Endothelial cell of umbilical vein (primary cell): Measurements from ENCODE around the gene DNAH3. TPM values are rescaled to one million over a fixed set of nuclear protein-coding genes. Genes with fewer than 3 reads are reported as not detected.

ENCODE experiments used
- BruUV-seq: library from RNA; stranded (reverse); fragments of 400-500 nt; replicated peaks from 2 replicates; lab custom pipeline; 2021; lab: Mats Ljungman, UMichigan
- CTCF ChIA-PET: fragments of 300-600, 350-600 bp; sonication (Branson Sonifier 250); formaldehyde crosslinking; loops from one replicate; lab custom pipeline; 2021; ENCODE audit warnings: antibody characterized with exemption, inconsistent platforms; lab: Charles Lee
- POLR2A ChIA-PET: fragments of 300-600, 350-600 bp; sonication (Branson Sonifier 250); formaldehyde crosslinking; loops from one replicate; lab custom pipeline; 2021; ENCODE audit warnings: antibody characterized with exemption, inconsistent platforms; lab: Charles Lee
- DNase-seq: peaks from one replicate; pipeline ENCODE4 v3.0.0-alpha.2; 2011; ENCODE audit warnings: low read depth, low spot score
- FAIRE-seq: peaks from 2 replicates; lab custom pipeline; 2011; peaks lifted over from hg19 to GRCh38; lab: Jason Lieb, UNC
- H2AFZ ChIP-seq: 2 replicates; pipeline ENCODE4 v1.6.0; 2012; ENCODE audit warnings: low read depth, low read length, control low read depth, inconsistent platforms
- H3K27ac ChIP-seq: 2 replicates; pipeline ENCODE4 v1.5.1; 2011; ENCODE audit warnings: low read depth, mild to moderate bottlenecking, control low read depth, low read length, moderate library complexity; ENCODE audit not compliant: insufficient read depth
- H3K27me3 ChIP-seq, 2 experiments: 2 replicates each; pipeline versions ENCODE4 v1.6.0 to v1.6.1; 2011; ENCODE audit warnings: low read length in 2 of 2, mixed read lengths in 1 of 2; ENCODE audit not compliant: control insufficient read depth in 2 of 2, insufficient read depth in 2 of 2
- H3K36me3 ChIP-seq, 2 experiments: 2 replicates in 1 of 2; 3 replicates in 1 of 2; pipeline ENCODE4 v1.5.1; 2011; ENCODE audit warnings: low read length in 2 of 2, mild to moderate bottlenecking in 1 of 2, moderate library complexity in 1 of 2; ENCODE audit not compliant: control insufficient read depth in 2 of 2, insufficient read depth in 2 of 2; ENCODE audit errors: extremely low read depth in 1 of 2
- H3K4me1 ChIP-seq: 3 replicates; pipeline ENCODE4 v1.5.1; 2011; ENCODE audit warnings: mild to moderate bottlenecking, low read length; ENCODE audit not compliant: control insufficient read depth, insufficient read depth; ENCODE audit errors: extremely low read depth
- H3K4me2 ChIP-seq: 2 replicates; pipeline ENCODE4 v1.6.1; 2011; ENCODE audit warnings: low read length, control low read depth, mixed read lengths; ENCODE audit not compliant: insufficient read depth
- H3K4me3 ChIP-seq, 3 experiments: fragments of 200-600 bp in 1 of 3; sonication (generic), shearing (Covaris generic) in 1 of 3; replicated peaks in 1 of 3; 2 replicates each; pipeline ENCODE4 v1.5.1; 2011 to 2016; ENCODE audit warnings: control low read depth in 3 of 3, low read length in 3 of 3, mild to moderate bottlenecking in 2 of 3, inconsistent platforms in 1 of 3, low read depth in 1 of 3, moderate library complexity in 1 of 3; ENCODE audit not compliant: insufficient read depth in 1 of 3
- H3K79me2 ChIP-seq: 2 replicates; pipeline ENCODE4 v1.6.0; 2012; ENCODE audit warnings: low read length, inconsistent platforms; ENCODE audit not compliant: control insufficient read depth, insufficient read depth
- H3K9ac ChIP-seq: replicated peaks from 2 replicates; pipeline ENCODE3; 2011; ENCODE audit warnings: low read length, control low read depth; ENCODE audit not compliant: insufficient read depth; ENCODE audit errors: extremely low read depth
- H3K9me1 ChIP-seq: replicated peaks from 3 replicates; pipeline ENCODE4 v1.6.0; 2011; ENCODE audit warnings: mild to moderate bottlenecking, low read length; ENCODE audit not compliant: control insufficient read depth, insufficient read depth; ENCODE audit errors: extremely low read depth
- H3K9me3 ChIP-seq: replicated peaks from 2 replicates; pipeline ENCODE4 v1.5.1; 2012; ENCODE audit warnings: low read length, inconsistent platforms; ENCODE audit not compliant: control insufficient read depth, insufficient read depth
- H4K20me1 ChIP-seq: replicated peaks from 2 replicates; pipeline ENCODE3; 2011; ENCODE audit warnings: mild to moderate bottlenecking, low read length; ENCODE audit not compliant: control insufficient read depth, insufficient read depth; ENCODE audit errors: extremely low read depth
- EZH2 ChIP-seq: IDR thresholded peaks from 2 replicates; pipeline ENCODE4 v1.6.1; 2012; ENCODE audit warnings: borderline replicate concordance, low read depth, mild to moderate bottlenecking, moderate library complexity, low read length, inconsistent platforms; ENCODE audit not compliant: severe bottlenecking
- FOS ChIP-seq: IDR thresholded peaks from 2 replicates; pipeline ENCODE4 v1.6.1; 2011; ENCODE audit warnings: mild to moderate bottlenecking, low read length, moderate library complexity, borderline replicate concordance; ENCODE audit not compliant: insufficient read depth
- GATA2 ChIP-seq: IDR thresholded peaks from 2 replicates; pipeline ENCODE4 v1.7.0; 2011; ENCODE audit warnings: low read depth, mild to moderate bottlenecking, moderate library complexity, mixed read lengths, low read length; ENCODE audit not compliant: insufficient read length, insufficient read depth
- JUN ChIP-seq: IDR thresholded peaks from 2 replicates; pipeline ENCODE4 v1.6.1; 2011; ENCODE audit warnings: borderline replicate concordance, low read depth; ENCODE audit not compliant: insufficient read length, insufficient read depth
- MYC ChIP-seq: IDR thresholded peaks from one replicate; pipeline ENCODE4 v1.6.1; 2011; ENCODE audit warnings: mild to moderate bottlenecking, low read depth, low read length
- POLR2A ChIP-seq: IDR thresholded peaks from 2 replicates; pipeline ENCODE4 v1.6.1; 2012; ENCODE audit warnings: low read depth, mild to moderate bottlenecking, control low read depth, low read length
- POLR2AphosphoS5 ChIP-seq: IDR thresholded peaks from 2 replicates; pipeline ENCODE4 v1.6.1; 2012; ENCODE audit warnings: low read depth, mild to moderate bottlenecking, control low read depth, low read length, moderate library complexity; ENCODE audit not compliant: insufficient read depth
- dilution Hi-C: fragments of 300-500 bp; cut with MboI; formaldehyde crosslinking; loops from one replicate; pipeline ENCODE4 v1.15.0; 2019; ENCODE audit warnings: low sequenced_read_pairs; ENCODE audit not compliant: extremely low pct_ligation_motif_present
- intact Hi-C: fragments of 100-400 bp; cut with micrococcal nuclease; formaldehyde crosslinking; loops from one replicate; pipeline ENCODE4 v1.10.0; 2022
- polyA plus RNA-seq, 4 experiments: library from polyadenylated mRNA; depleted of rRNA in 3 of 4; stranded (reverse) in 3 of 4; unstranded in 1 of 4; fragments of >200 nt; gene quantifications; 2 replicates each; pipeline versions ENCODE4 v1.2.1 to v1.2.3, GENCODE V29; 2011 to 2012; ENCODE audit warnings: missing spikeins in 1 of 4
- total RNA-seq: library from RNA; stranded (reverse); gene quantifications from 2 replicates; pipeline ENCODE4 v1.2.3, GENCODE V29; 2021
- TF ChIP-seq, protein P1 (sequence below): IDR thresholded peaks from 2 replicates; pipeline ENCODE4 v1.6.1; 2011; ENCODE audit not compliant: insufficient read depth, insufficient read length
- TF ChIP-seq, protein P2 (sequence below), 2 donors: IDR thresholded peaks; 1 replicate in 1 of 2; 2 replicates in 1 of 2; pipeline ENCODE4 v1.5.1; 2011; ENCODE audit warnings: low read length in 2 of 2, mild to moderate bottlenecking in 2 of 2, moderate library complexity in 2 of 2, control low read depth in 1 of 2, inconsistent platforms in 1 of 2, low read depth in 1 of 2; ENCODE audit not compliant: insufficient read depth in 1 of 2; ENCODE audit errors: extremely low read depth in 1 of 2

The DNAH3 gene
- total and polyA plus RNA-seq, 2 donors (not counting 3 experiments of a cell fraction or from before 2014, with no cell fraction given) = not detected

DNA sequence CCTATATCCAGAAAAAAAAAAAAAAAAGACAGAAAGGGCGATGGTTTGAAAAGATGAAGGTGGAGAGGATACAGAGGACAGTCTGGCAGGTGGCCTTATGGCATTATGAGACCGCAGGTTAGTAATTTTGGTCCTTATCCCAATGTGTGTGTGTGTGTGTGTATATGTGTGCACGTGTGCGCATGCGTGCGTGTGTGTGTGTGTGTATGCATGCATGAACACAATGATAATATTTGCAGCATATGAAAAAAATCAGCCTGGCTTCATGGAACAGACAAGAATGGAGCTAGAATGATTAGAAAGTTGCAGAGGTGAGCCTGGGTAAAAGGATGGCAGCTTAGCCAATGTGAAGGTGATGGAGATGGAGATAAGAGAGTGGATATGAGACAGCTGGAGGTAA, 166.6 kb downstream of the DNAH3 start:
- dilution Hi-C loops = no loop called here
- TF ChIP-seq POLR2A (no peak), POLR2AphosphoS5 (no peak), FOS (no peak), GATA2 (no peak), JUN (no peak), EZH2 (no peak), MYC (no peak)
- TF ChIP-seq, protein P1, sequence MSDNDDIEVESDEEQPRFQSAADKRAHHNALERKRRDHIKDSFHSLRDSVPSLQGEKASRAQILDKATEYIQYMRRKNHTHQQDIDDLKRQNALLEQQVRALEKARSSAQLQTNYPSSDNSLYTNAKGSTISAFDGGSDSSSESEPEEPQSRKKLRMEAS = no peak
- TF ChIP-seq, protein P2, sequence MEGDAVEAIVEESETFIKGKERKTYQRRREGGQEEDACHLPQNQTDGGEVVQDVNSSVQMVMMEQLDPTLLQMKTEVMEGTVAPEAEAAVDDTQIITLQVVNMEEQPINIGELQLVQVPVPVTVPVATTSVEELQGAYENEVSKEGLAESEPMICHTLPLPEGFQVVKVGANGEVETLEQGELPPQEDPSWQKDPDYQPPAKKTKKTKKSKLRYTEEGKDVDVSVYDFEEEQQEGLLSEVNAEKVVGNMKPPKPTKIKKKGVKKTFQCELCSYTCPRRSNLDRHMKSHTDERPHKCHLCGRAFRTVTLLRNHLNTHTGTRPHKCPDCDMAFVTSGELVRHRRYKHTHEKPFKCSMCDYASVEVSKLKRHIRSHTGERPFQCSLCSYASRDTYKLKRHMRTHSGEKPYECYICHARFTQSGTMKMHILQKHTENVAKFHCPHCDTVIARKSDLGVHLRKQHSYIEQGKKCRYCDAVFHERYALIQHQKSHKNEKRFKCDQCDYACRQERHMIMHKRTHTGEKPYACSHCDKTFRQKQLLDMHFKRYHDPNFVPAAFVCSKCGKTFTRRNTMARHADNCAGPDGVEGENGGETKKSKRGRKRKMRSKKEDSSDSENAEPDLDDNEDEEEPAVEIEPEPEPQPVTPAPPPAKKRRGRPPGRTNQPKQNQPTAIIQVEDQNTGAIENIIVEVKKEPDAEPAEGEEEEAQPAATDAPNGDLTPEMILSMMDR (IDR thresholded peaks at IDR 0.05; ENCODE audit: extremely low read depth in 1 of 2, insufficient read depth in 1 of 2, low read depth in 1 of 2, low read length in 2 of 2) = no peak

More for the DNA sequence above, 166.6 kb downstream of the DNAH3 start:
- Histone ChIP-seq H3K4me2 (no peak overlapping the region), H3K4me1 (no peaks in the 10 kb centered on the region), H3K9ac (no peak overlapping the region), H3K27me3 (no peaks in the 10 kb centered on the region), H2AFZ (no peak overlapping the region), H3K9me3 (no peaks in the 10 kb centered on the region), H3K4me3 (no peak overlapping the region), H3K9me1 (no peaks in the 10 kb centered on the region), H3K79me2 (no peaks in the 10 kb centered on the region), H3K27ac (no peak overlapping the region), H3K36me3 (no peaks in the 10 kb centered on the region), H4K20me1 (no peaks in the 10 kb centered on the region)
- no TSS peak for BruUV-seq
- intact Hi-C loops = no loop called here
- FAIRE-seq = no peak
- CTCF ChIA-PET = interaction anchor here (1.1 kb wide), 1 partner anchor 16 kb away, joined by 4 read pairs; no protein-coding TSS in a partner anchor
- no peak for DNase-seq
- POLR2A ChIA-PET = no interaction called here
